Cardiac muscle cell (in vitro differentiated cells and primary cell): ENCODE results near the gene MTFR1L. TPM values are rescaled to one million over a fixed set of nuclear protein-coding genes. Genes with fewer than 3 reads are reported as not detected.

Experiments used
- DNase-seq, 2 donors: peaks; one replicate each; pipeline versions ENCODE4 v3.0.0 to v3.0.0-alpha.2; 2010 to 2017; ENCODE audit warnings: low read depth in 1 of 2, low spot score in 1 of 2
- H3K27ac ChIP-seq: fragments of 200-600 bp; sonication (generic); 2 replicates; pipeline ENCODE4 v1.5.1; 2016
- H3K27me3 ChIP-seq: fragments of 200-600 bp; sonication (generic); 2 replicates; pipeline ENCODE4 v1.6.0; 2016; ENCODE audit warnings: control low read depth
- H3K36me3 ChIP-seq: fragments of 200-600 bp; sonication (generic); 2 replicates; pipeline ENCODE4 v1.5.1; 2016; ENCODE audit warnings: control low read depth
- H3K4me1 ChIP-seq: fragments of 200-600 bp; sonication (generic); 2 replicates; pipeline ENCODE4 v1.8.1; 2017; ENCODE audit warnings: low read depth, mild to moderate bottlenecking, mixed run types
- H3K4me3 ChIP-seq: fragments of 200-600 bp; sonication (generic); 2 replicates; pipeline ENCODE4 v1.5.1; 2016; ENCODE audit warnings: mild to moderate bottlenecking
- H3K9me3 ChIP-seq: fragments of 200-600 bp; sonication (generic); 2 replicates; pipeline ENCODE4 v1.5.1; 2017; ENCODE audit warnings: low read depth, mild to moderate bottlenecking, control low read depth
- polyA plus RNA-seq: library from polyadenylated mRNA; unstranded; fragments of >200 nt; fragmentation: Nextera tagmentation; extraction: Ambion mirVana; gene quantifications from 2 replicates; pipeline ENCODE4 v1.2.1, GENCODE V29; 2016
- total RNA-seq: library from RNA; depleted of rRNA; stranded (reverse); fragments of >200 nt; gene quantifications from 2 replicates; pipeline ENCODE4 v1.2.3, GENCODE V29; 2016
- TF ChIP-seq, protein P1 (sequence below): IDR thresholded peaks from 2 replicates; pipeline ENCODE4 v1.5.1; 2012; ENCODE audit warnings: low read depth, mild to moderate bottlenecking, low read length

The MTFR1L gene
- total and polyA plus RNA-seq, 2 experiments from 2014 or later = 158 to 266 TPM

GRCh38 chr1:25810341-25811299 is 9.1 kb upstream of the MTFR1L start:
- no peaks in the 10 kb centered on the region for H3K27me3 ChIP-seq
- no peak overlapping the region for H3K4me3 ChIP-seq
- TF ChIP-seq, protein P1, sequence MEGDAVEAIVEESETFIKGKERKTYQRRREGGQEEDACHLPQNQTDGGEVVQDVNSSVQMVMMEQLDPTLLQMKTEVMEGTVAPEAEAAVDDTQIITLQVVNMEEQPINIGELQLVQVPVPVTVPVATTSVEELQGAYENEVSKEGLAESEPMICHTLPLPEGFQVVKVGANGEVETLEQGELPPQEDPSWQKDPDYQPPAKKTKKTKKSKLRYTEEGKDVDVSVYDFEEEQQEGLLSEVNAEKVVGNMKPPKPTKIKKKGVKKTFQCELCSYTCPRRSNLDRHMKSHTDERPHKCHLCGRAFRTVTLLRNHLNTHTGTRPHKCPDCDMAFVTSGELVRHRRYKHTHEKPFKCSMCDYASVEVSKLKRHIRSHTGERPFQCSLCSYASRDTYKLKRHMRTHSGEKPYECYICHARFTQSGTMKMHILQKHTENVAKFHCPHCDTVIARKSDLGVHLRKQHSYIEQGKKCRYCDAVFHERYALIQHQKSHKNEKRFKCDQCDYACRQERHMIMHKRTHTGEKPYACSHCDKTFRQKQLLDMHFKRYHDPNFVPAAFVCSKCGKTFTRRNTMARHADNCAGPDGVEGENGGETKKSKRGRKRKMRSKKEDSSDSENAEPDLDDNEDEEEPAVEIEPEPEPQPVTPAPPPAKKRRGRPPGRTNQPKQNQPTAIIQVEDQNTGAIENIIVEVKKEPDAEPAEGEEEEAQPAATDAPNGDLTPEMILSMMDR = peak; percentile 91
- H3K36me3 ChIP-seq = peaks cover 20% of the 10 kb centered on the region
- no peaks in the 10 kb centered on the region for H3K4me1 ChIP-seq
- H3K27ac ChIP-seq = no peak overlapping the region
- H3K9me3 ChIP-seq = no peaks in the 10 kb centered on the region
- peak; percentile 57 to 62 for DNase-seq

GRCh38 chr1:25811384-25812082 is 8.2 kb upstream of the MTFR1L start:
- H3K4me3 ChIP-seq = no peak overlapping the region
- TF ChIP-seq, protein P1 = no peak
- H3K4me1 ChIP-seq = no peaks in the 10 kb centered on the region
- H3K36me3 ChIP-seq = peaks cover 20% of the 10 kb centered on the region
- no peak overlapping the region for H3K27ac ChIP-seq
- H3K9me3 ChIP-seq = no peaks in the 10 kb centered on the region
- H3K27me3 ChIP-seq = no peaks in the 10 kb centered on the region
- DNase-seq = no peak

- TF ChIP-seq, protein P1 = no peak
- no peak for DNase-seq
- Histone ChIP-seq H3K9me3 (no peaks in the 10 kb centered on the region), H3K27ac (no peak overlapping the region), H3K27me3 (no peaks in the 10 kb centered on the region), H3K36me3 (peaks cover 18% of the 10 kb centered on the region), H3K4me1 (peaks cover 9% of the 10 kb centered on the region), H3K4me3 (no peak overlapping the region)
Observed at GRCh38 chr1:25813071-25813733, 6.6 kb upstream of the MTFR1L start.

DNA sequence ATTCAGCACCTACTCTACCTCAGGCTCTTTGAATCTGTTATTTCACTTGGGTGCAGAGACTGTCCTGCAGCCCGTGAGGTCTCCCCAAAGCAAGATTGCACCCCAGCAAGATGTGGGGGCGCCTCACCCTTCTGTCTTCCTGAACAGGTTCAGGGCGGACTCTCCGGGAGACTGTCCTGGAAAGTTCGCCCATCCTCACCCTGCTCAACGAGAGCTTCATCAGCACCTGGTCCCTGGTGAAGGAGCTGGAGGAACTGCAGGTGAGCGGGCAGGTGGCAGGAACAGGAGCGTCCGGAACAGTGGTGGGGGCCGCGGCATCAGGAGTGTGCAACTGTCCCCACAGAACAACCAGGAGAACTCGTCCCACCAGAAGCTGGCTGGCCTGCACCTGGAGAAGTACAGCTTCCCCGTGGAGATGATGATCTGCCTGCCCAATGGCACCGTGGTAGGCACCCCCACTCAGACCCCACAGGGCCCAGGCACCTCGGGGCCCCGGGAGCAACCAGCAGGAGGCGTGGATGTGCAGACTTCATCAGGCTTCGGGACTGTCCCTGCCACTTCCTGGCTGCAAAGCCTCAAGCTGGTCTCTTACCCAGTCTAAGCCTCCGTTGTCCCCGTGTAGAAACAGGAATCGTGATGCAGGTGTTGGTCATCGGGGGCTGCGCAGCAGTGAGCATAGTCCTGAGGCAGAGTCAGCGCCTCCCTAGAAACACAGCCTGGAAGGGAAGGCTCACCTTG is 5.9 kb upstream of the MTFR1L start:
- Histone ChIP-seq H3K36me3 (peaks cover 17% of the 10 kb centered on the region), H3K4me3 (no peak overlapping the region), H3K4me1 (peaks cover 16% of the 10 kb centered on the region), H3K27ac (no peak overlapping the region), H3K27me3 (no peaks in the 10 kb centered on the region), H3K9me3 (no peaks in the 10 kb centered on the region)
- TF ChIP-seq, protein P1 = no peak
- DNase-seq = no peak
